HG02678 (cell line): ENCODE results near the gene FRAS1.
"Not testable (repeated sequence)": the region's sequence is repeated elsewhere in the genome, so short reads cannot be mapped to it uniquely, and the experiment has no call there.

Experiments used
- ATAC-seq: cut with Tn5 transposase; IDR thresholded peaks from one replicate; pipeline ENCODE4 v1.9.1; 2021; ENCODE audit warnings: mild to moderate bottlenecking, moderate library complexity; ENCODE audit not compliant: unreplicated experiment

FRAS1 gene

DNA sequence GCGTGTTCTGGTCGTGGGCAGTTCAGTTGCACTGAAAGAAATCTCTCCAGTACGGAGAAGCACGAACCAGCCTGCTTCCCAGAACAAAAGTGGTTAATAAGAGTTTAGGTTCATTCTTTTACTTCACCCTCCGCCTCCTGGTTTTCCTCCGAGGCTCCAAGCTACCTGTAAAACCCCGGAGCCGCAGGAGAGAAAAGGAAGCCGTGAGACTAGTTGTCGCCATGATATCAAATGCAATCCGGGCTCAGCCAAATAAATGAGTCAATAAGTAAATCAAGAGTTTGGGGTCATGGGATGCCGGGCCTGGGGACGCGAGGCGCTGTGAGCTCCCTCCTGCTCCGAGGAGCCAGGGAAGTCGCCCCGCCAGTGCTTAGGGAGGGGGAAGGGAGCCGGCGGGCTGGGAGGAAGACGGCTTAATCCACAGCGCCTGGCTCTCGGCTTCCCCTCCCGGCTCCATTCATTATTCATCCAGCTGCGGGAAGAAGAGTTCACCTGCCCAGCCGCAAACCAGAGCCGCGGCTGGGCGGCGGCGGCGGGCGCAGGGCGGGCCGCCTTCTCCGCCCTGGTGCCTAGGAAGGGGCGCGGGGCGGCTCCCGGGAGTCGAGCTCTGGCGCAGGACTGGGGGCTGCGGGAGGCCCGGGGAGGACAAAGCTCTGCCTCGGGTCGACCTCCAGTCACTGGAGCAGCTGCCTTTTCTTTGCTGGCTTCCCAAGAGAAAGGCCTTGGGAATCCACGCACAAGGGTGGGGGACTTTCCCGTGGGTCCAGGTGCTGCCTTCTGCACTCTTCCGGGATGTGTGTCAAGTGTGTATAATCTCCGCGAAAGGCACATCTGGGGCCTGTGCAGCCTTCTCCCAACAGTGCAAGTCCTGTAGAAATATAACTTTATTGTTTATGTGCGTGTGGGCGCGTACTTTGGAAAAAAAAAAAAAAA lies 1.7 kb downstream of the FRAS1 start:
- ATAC-seq = no peak

DNA sequence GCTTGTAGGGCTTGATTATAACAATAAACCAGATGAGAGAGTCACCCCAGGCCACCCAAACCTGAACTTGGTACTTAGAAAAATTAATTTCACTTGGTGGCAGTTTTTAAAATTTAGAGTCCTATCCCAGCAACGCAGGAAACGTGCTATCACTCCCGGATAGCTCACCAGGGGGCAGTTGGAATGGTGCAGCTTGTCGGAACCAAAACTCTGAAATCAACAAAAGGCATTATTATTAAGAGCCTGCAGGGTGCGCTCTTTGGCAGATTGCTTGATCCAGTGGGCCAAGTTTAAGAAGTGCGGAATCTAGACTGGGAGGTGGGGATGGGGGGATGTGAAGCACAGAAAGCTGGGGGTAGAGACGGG lies 2.4 kb downstream of the FRAS1 start:
- ATAC-seq = no peak

GRCh38 chr4:78059938-78060337 lies 2.8 kb downstream of the FRAS1 start:
- ATAC-seq = no peak

DNA sequence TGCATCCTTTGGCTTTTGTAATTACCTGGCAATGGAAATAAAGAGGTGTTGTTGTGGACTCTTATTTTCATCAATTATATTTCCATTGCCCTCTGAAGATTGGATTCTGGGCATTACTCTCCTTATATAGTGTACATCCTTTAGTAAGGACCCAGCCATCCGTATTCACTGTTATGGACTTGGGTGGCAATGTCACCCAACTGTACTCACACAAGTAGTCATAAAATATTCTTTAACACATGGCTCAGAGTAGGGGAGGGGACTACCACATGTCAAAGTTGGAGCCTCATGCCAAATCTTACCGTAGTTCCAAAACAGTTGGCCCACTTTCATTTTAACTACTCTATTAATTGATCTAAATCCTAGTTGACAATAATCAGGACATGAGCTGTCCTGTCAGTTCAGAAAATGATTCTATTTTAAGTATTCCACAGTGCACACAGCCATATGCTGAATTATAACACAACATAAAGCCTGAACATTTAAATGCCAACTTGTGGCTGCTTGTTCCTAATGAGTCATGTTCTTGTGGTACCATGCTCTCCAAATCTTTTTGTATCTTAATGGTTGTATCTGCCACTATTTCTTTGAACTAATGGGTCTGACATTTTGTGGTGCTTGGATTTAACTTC lies 4.9 kb downstream of the FRAS1 start:
- ATAC-seq = no peak

DNA sequence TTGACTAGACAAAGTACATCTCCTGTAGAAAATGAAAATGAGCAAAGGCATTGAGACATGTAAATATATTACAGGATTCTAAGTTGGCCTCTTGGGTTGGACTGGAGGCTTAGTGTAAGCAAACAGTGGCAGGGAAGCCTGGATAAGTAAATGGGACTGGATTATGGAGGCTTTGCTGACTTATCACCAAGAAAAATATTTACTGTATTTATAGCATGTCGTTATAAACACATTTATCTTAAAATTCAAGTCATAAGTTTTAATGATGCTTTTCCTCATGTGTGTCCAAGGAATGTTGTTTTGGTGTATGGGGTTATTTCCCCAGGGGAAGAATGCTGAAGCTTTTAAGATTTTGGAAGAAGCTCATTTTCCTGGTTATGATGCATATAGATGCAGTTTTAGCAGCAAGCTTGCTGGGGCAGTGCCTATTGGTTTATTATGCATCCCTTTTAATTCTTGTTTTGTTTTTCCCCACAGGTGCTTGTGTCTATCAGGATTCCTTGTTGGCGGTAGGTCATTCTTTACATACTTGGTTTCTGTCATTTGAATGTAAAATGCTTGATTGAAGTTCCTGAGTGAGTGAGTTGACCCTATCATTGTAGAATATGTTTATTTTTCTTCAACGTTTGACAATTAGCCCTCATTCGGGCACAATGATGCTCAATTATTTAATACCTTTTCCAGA lies 8.5 kb downstream of the FRAS1 start:
- no peak for ATAC-seq

- ATAC-seq = no peak
These were observed 11.4 kb downstream of the FRAS1 start for GRCh38 chr4:78068481-78068880.

GRCh38 chr4:78069319-78069718 lies 12.2 kb downstream of the FRAS1 start:
- no peak for ATAC-seq

- no peak for ATAC-seq
These were observed 12.7 kb downstream of the FRAS1 start for GRCh38 chr4:78069859-78070258.

DNA sequence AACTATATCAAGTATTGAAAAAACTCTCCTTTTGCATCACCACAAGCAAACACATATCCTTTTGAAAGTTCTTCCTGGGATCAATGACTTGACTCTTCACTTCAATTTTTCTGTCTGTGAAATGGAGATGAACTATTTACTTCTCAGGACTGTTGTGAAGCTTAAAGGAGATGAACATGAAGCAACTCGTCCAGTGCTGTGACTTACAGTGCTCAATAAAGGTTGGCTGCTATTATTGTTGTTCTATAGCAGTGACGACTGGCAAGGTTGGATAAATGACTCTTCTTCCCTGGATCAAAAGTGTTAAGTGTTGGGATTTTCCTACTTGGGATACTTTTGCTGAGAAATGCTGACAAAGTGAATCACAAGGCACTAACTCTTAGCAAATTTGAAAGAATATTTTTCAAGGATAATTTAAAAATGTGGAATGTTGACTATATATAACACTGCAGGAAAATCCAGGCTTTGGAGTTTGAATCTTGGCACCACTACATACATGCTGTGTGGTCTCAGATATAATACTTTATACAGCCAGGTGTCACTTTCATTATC lies 13.7 kb downstream of the FRAS1 start:
- no peak for ATAC-seq

GRCh38 chr4:78074759-78075158 lies 17.6 kb downstream of the FRAS1 start:
- ATAC-seq = no peak

DNA sequence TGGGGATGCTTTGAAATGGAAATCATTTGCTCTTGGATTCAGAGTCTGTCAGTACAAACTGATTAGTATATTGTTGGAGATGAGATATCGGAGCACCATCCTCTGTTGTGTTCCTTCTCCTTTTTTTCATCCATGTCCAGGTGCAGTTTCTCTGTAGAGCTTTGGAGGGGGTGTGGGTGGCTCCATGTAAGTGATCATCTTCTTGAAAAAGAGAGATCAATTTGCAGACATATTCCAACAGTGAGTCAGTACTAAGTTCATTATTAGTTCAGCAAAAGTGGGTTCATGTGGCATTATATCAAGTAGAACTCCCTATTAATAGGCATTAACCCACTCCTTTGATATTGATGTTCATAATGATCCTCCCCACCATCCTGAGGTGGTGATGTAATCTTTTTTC lies 18.9 kb downstream of the FRAS1 start:
- ATAC-seq = no peak

DNA sequence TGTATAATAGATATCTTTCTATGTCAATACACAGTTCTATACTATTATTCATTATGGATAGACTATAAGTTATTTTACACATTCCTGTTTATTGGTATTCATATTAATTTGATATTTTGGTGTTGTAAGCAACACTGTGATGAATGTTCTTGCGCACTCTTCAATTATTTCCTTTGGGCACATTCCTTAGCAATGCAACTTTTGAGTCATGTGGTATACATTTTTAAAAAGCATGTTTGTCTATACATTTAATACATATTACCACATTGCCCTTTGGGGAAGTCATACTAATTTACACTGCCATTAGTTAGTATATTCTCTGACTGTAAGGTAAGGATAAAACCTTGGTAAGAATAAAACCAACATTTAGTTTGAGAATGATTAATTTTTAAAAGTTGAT lies 21.0 kb downstream of the FRAS1 start:
- no peak for ATAC-seq

DNA sequence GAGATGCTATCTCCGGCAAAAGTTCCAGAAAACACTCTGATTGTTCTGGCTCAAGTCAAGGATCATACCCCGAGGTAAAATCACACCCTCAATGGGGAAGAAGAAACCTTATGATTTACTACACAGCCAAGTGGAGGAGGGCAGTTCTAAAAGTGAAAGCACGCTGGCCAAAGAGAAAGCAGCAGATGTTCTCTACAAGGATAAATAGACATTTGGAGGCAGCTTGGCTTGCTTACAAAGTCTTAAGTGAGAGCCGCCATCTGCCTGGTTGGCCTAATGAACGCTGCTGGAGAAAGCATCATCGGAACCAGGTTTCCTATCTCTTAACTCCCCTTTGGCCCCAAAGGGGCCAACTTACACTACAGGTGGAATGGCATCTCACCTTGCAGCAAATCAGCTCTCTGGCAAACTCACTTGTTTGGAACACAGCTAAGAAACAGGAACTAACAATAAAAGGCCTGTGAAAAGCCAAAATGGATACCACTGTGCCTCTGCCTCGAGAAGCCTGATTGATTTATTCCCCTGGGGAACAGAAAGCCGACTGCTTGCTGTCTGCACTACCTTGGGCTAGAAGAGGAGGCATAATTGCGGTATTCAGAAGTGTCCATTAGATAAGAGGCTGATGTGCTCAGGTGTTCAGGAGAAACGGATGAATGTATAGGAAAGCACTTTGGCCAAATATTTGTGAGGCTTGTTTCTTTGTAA lies 22.8 kb downstream of the FRAS1 start:
- ATAC-seq = no peak

GRCh38 chr4:78081541-78081940 lies 24.4 kb downstream of the FRAS1 start:
- no peak for ATAC-seq

GRCh38 chr4:78083035-78083434 lies 25.9 kb downstream of the FRAS1 start:
- no peak for ATAC-seq

- ATAC-seq = no peak
These were observed 34.4 kb downstream of the FRAS1 start for GRCh38 chr4:78091534-78091933.

DNA sequence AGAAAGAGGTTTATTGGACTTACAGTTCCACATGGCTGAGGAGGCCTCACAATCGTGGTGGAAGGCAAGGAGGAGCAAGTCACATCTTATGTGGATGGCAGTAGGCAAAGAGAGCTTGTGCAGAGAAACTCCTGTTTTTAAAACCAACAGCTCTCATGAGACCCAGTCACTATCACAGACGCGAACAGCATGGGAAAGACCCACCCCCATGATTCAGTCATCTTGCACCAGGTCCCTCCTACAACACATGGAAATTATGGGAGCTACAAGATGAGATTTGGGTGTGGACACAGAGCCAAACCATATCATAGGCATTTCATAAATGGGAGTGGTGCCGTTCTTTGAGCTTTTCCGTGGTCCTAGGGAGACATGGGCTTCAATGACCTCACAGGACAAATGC lies 35.2 kb downstream of the FRAS1 start:
- not testable (repeated sequence) for ATAC-seq

DNA sequence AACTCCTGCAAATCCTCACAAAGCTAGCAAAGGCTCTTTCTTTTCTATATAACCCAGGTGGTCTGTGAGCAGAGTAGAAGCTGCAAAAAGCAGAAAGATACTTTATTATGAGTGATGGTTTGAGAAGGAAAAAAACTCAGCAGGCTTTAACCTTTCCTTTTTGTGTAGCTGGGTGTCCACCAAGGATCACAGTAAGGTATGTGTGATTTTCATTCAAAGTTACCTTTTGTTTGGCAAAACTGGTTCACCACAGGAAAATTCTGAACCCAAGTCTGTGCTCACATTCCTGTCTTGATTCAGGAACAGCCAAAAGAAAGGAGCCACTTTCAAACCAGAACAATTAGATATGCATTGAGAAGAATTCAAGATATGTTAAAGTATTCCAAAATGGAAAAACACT lies 35.7 kb downstream of the FRAS1 start:
- ATAC-seq = no peak

GRCh38 chr4:78095081-78095480 lies 38.0 kb downstream of the FRAS1 start:
- ATAC-seq = no peak

- no peak for ATAC-seq
These were observed 41.9 kb downstream of the FRAS1 start for GRCh38 chr4:78099058-78099457.

- no peak for ATAC-seq
These were observed 42.9 kb downstream of the FRAS1 start for GRCh38 chr4:78100060-78100459.
